Mesenchymal stem cell (in vitro differentiated cells and primary cell): Measurements from ENCODE around the gene CST9L.
A peak's percentile ranks its signal among the peaks of the same experiment; 100 is the strongest.

Source experiments
- DNase-seq: peaks from one replicate; pipeline ENCODE4 v3.0.0-alpha.2; 2013
- H2AFZ ChIP-seq: one replicate; pipeline ENCODE4 v1.6.1; 2013; ENCODE audit warnings: low read depth, mild to moderate bottlenecking, control low read depth, inconsistent platforms, low read length, moderate library complexity
- H2AK5ac ChIP-seq: 2 replicates; pipeline ENCODE4 v1.6.1; 2013; ENCODE audit warnings: low read length, moderate library complexity, mild to moderate bottlenecking, inconsistent platforms; ENCODE audit not compliant: severe bottlenecking
- H2BK120ac ChIP-seq: one replicate; pipeline ENCODE4 v1.6.1; 2013; ENCODE audit warnings: low read depth, mild to moderate bottlenecking, inconsistent platforms, low read length, moderate library complexity
- H2BK12ac ChIP-seq, 2 experiments: one replicate each; pipeline ENCODE4 v1.6.1; 2013; ENCODE audit warnings: inconsistent platforms in 2 of 2, low read length in 2 of 2, mild to moderate bottlenecking in 2 of 2, moderate library complexity in 2 of 2, control low read depth in 1 of 2
- H2BK15ac ChIP-seq: one replicate; pipeline ENCODE4 v1.6.1; 2013; ENCODE audit warnings: mild to moderate bottlenecking, low read depth, inconsistent platforms; ENCODE audit not compliant: poor library complexity, severe bottlenecking
- H2BK5ac ChIP-seq: 2 replicates; pipeline ENCODE4 v1.6.1; 2013; ENCODE audit warnings: low read depth, mild to moderate bottlenecking, low read length, control low read depth, inconsistent platforms; ENCODE audit not compliant: poor library complexity, severe bottlenecking
- H3K14ac ChIP-seq, 2 experiments: one replicate each; pipeline ENCODE4 v1.6.1; 2013; ENCODE audit warnings: inconsistent platforms in 2 of 2, low read length in 2 of 2, control low read depth in 1 of 2, mild to moderate bottlenecking in 1 of 2, moderate library complexity in 1 of 2
- H3K18ac ChIP-seq, 2 experiments: one replicate each; pipeline ENCODE4 v1.6.1; 2013; ENCODE audit warnings: inconsistent platforms in 2 of 2, low read length in 2 of 2, control low read depth in 1 of 2, low read depth in 1 of 2, mild to moderate bottlenecking in 1 of 2
- H3K23ac ChIP-seq, 2 experiments: one replicate each; pipeline ENCODE4 v1.6.1; 2013; ENCODE audit warnings: inconsistent platforms in 2 of 2, low read length in 2 of 2, mild to moderate bottlenecking in 2 of 2, moderate library complexity in 2 of 2, control low read depth in 1 of 2
- H3K27ac ChIP-seq: 2 replicates; pipeline ENCODE4 v1.5.1; 2013; ENCODE audit warnings: mild to moderate bottlenecking, moderate library complexity, low read length, control low read depth, inconsistent platforms; ENCODE audit not compliant: poor library complexity, severe bottlenecking
- H3K27me3 ChIP-seq, 2 experiments: 2 replicates each; pipeline versions ENCODE4 v1.6.1 to v1.7.0; 2013; ENCODE audit warnings: low read length in 2 of 2, mild to moderate bottlenecking in 2 of 2, moderate library complexity in 2 of 2, control low read depth in 1 of 2, inconsistent platforms in 1 of 2; ENCODE audit not compliant: control insufficient read depth in 1 of 2, insufficient read depth in 1 of 2
- H3K36me3 ChIP-seq, 2 experiments: 2 replicates each; pipeline versions ENCODE4 v1.6.1 to v1.7.0; 2013; ENCODE audit warnings: low read length in 2 of 2, control low read depth in 1 of 2, inconsistent platforms in 1 of 2, low read depth in 1 of 2, mild to moderate bottlenecking in 1 of 2; ENCODE audit not compliant: insufficient read depth in 2 of 2, control insufficient read depth in 1 of 2
- H3K4ac ChIP-seq, 2 experiments: one replicate each; pipeline ENCODE4 v1.6.1; 2013; ENCODE audit warnings: inconsistent platforms in 2 of 2, low read length in 2 of 2, mild to moderate bottlenecking in 2 of 2, moderate library complexity in 2 of 2, control low read depth in 1 of 2, low read depth in 1 of 2
- H3K4me1 ChIP-seq: 2 replicates; pipeline ENCODE4 v1.6.1; 2013; ENCODE audit warnings: low read depth, low read length, control low read depth; ENCODE audit not compliant: control insufficient read depth, insufficient read depth
- H3K4me2 ChIP-seq: 2 replicates; pipeline ENCODE4 v1.6.1; 2013; ENCODE audit warnings: low read length, mild to moderate bottlenecking, inconsistent platforms; ENCODE audit not compliant: poor library complexity, severe bottlenecking
- H3K4me3 ChIP-seq, 2 experiments: 2 replicates each; pipeline versions ENCODE4 v1.5.1 to v1.7.0; 2013; ENCODE audit warnings: low read length in 2 of 2, mild to moderate bottlenecking in 2 of 2, control low read depth in 1 of 2, low read depth in 1 of 2; ENCODE audit not compliant: insufficient read depth in 1 of 2
- H3K79me1 ChIP-seq: replicated peaks from 2 replicates; pipeline ENCODE4 v1.6.1; 2013; ENCODE audit warnings: mild to moderate bottlenecking, control low read depth, low read length, inconsistent platforms; ENCODE audit not compliant: poor library complexity, severe bottlenecking
- H3K9ac ChIP-seq: 2 replicates; pipeline ENCODE4 v1.7.0; 2013; ENCODE audit warnings: mild to moderate bottlenecking, low read length, moderate library complexity
- H3K9me3 ChIP-seq: 2 replicates; pipeline ENCODE4 v1.7.0; 2013; ENCODE audit warnings: mild to moderate bottlenecking, low read length; ENCODE audit not compliant: control insufficient read depth
- H4K8ac ChIP-seq: one replicate; pipeline ENCODE4 v1.6.1; 2013; ENCODE audit warnings: inconsistent platforms, mild to moderate bottlenecking, low read length, moderate library complexity
- H4K91ac ChIP-seq: one replicate; pipeline ENCODE4 v1.6.1; 2013; ENCODE audit warnings: mild to moderate bottlenecking, low read length, inconsistent platforms
- WGBS: methylation state at CpG from one replicate; pipeline ENCODE4 v1.1.7; 2013; ENCODE audit warnings: mixed read lengths; 5-methylcytosine and 5-hydroxymethylcytosine counted together

Gene CST9L

DNA sequence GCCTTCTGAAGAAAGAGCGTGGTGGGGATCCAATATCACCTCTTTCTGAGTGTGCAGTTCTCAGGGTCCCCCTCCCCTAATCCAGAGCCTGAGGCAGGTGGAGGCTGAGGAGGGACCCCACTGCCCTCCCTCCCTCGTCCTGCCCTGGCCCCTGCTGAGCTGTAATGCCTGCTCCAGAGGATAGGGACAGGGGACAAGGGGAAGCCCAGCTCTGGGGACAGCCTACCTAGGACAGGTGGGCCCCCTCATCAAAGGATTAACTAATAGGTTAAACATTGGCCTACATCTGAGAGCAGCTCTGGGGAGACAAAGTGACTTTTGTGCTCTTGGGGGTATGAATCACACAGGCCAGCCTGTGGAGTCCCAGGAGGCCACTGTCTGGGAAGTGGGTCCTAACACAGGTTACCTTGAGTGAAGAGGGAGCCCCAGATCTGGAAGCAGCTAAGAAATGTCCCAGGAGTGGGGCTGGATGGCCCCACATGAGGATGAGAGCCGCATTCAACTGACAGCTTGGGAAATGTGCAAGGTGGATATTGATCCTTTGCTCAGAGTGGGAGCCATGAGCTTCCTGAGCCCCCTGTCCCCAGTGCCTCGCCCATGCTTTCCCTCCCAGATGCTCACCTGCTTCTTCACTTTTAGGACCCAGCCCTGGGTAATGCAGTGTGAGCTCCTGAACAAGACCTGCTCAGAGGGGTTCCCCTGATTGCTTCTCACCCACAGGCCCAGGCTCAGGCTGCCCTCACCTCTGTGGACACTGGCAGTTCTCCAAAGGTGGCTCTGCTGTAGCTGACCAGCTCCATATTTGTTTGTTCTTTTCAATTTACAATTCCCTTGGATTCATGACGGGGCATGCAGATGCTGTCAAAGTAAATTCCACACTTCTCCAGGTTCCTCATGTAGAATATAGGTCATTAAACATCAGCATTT, 17.8 kb upstream of the CST9L start:
- H3K4me1 ChIP-seq, result no peaks in the 10 kb centered on the region
- no peak overlapping the region for H2AFZ ChIP-seq
- H3K4ac ChIP-seq, result no peak overlapping the region
- H3K18ac ChIP-seq, result no peak overlapping the region
- H2BK120ac ChIP-seq, result no peak overlapping the region
- H3K14ac ChIP-seq, result no peak overlapping the region
- H3K27me3 ChIP-seq, result peaks cover 37 to 42% of the 10 kb centered on the region in 2 experiments
- H2BK5ac ChIP-seq, result no peak overlapping the region
- H2AK5ac ChIP-seq, result no peak overlapping the region
- no peak overlapping the region for H3K27ac ChIP-seq
- no peak overlapping the region for H4K8ac ChIP-seq
- no peak overlapping the region for H2BK15ac ChIP-seq
- H3K4me2 ChIP-seq, result no peak overlapping the region
- no peak overlapping the region for H2BK12ac ChIP-seq
- no peak for DNase-seq
- WGBS, result 65% methylated on average over 4 of the region's 5 CpGs
- no peaks in the 10 kb centered on the region for H3K36me3 ChIP-seq
- H3K9me3 ChIP-seq, result no peaks in the 10 kb centered on the region
- H3K9ac ChIP-seq, result no peak overlapping the region
- no peaks in the 10 kb centered on the region for H3K79me1 ChIP-seq
- H4K91ac ChIP-seq, result no peak overlapping the region
- H3K4me3 ChIP-seq, result no peak overlapping the region
- no peak overlapping the region for H3K23ac ChIP-seq

DNA sequence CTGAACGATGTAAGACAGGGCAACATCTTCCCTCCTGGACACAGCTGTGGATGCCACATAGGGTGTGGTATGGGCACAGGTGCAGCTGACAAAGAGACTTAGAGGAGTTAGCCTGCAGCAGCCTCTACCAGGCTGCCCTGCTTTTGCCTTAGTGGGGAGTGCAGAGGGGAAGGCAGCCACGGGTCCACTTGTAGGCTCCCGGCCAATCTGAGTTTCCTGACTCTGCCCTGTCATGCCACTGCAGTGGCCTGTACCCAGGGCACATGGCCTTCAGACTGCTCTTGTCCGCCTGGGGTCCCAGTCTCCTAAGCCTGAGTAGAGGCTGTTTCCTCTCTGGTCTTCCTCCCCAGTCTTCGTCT, 17.1 kb upstream of the CST9L start:
- H3K23ac ChIP-seq, result no peak overlapping the region
- H3K4me1 ChIP-seq, result no peaks in the 10 kb centered on the region
- H4K8ac ChIP-seq, result peak overlapping the region; percentile 13
- H2AK5ac ChIP-seq, result no peak overlapping the region
- H3K79me1 ChIP-seq, result no peaks in the 10 kb centered on the region
- 79% methylated on average over 5 of the region's 5 CpGs for WGBS
- H2BK120ac ChIP-seq, result no peak overlapping the region
- H3K14ac ChIP-seq, result no peak overlapping the region
- no peak for DNase-seq
- H3K36me3 ChIP-seq, result no peaks in the 10 kb centered on the region
- H3K4me3 ChIP-seq, result no peak overlapping the region
- H2BK15ac ChIP-seq, result no peak overlapping the region
- no peak overlapping the region for H4K91ac ChIP-seq
- H2BK12ac ChIP-seq, result no peak overlapping the region
- H3K4me2 ChIP-seq, result no peak overlapping the region
- no peak overlapping the region for H3K18ac ChIP-seq
- H3K27ac ChIP-seq, result no peak overlapping the region
- no peak overlapping the region for H2AFZ ChIP-seq
- H3K27me3 ChIP-seq, result peaks cover 37 to 42% of the 10 kb centered on the region in 2 experiments
- no peak overlapping the region for H3K9ac ChIP-seq
- no peak overlapping the region for H3K4ac ChIP-seq
- H3K9me3 ChIP-seq, result no peaks in the 10 kb centered on the region
- H2BK5ac ChIP-seq, result no peak overlapping the region

DNA sequence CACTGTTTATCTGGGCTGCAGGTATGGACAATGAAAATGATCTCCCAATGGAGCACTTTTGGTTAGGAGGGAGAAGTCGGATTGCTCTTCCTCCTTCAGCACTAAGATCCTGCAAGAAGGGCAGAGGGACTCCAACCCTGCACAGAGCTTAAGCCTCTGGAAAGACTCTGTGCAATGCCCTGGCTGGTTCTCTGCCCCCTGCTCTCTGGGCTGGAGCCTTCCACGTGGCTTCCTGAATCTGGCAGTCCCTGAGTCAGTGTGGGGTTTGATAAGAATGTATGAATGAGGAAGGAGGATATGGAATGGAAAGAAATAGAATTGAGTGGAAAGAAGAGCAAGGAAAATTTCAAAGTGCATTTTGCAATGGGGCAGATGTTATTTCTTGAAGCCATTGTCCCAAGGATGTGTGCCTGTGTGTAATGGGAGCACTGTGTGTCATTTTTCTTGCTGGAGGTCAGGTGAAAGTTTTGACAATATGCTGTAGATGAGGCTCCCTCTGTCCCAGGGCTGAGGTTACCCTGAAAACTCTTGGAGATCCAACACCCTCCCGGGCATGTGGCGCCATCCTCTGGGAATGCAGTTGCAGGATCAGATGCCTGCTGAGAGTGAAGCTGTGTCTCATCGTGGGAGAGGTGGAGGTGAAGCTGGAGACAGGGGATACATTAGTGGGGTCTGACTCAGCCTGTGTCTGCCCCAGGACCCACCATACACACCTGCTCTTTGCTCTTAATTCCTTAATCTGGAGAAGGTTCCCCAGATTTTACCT, 16.3 kb upstream of the CST9L start:
- Histone ChIP-seq H3K27me3 (peaks cover 37 to 45% of the 10 kb centered on the region in 2 experiments), H3K27ac (no peak overlapping the region), H4K8ac (no peak overlapping the region), H3K36me3 (no peaks in the 10 kb centered on the region), H2AK5ac (no peak overlapping the region), H2BK15ac (no peak overlapping the region), H3K4me3 (no peak overlapping the region), H3K4me1 (no peaks in the 10 kb centered on the region), H3K4ac (no peak overlapping the region), H2BK5ac (no peak overlapping the region), H2BK12ac (no peak overlapping the region), H3K9ac (no peak overlapping the region), H3K79me1 (no peaks in the 10 kb centered on the region), H3K9me3 (no peaks in the 10 kb centered on the region), H2AFZ (no peak overlapping the region), H4K91ac (no peak overlapping the region), H3K23ac (no peak overlapping the region), H2BK120ac (no peak overlapping the region), H3K18ac (no peak overlapping the region), H3K4me2 (no peak overlapping the region), H3K14ac (no peak overlapping the region)
- WGBS, result 54% methylated on average over 2 of the region's 5 CpGs
- DNase-seq, result no peak

DNA sequence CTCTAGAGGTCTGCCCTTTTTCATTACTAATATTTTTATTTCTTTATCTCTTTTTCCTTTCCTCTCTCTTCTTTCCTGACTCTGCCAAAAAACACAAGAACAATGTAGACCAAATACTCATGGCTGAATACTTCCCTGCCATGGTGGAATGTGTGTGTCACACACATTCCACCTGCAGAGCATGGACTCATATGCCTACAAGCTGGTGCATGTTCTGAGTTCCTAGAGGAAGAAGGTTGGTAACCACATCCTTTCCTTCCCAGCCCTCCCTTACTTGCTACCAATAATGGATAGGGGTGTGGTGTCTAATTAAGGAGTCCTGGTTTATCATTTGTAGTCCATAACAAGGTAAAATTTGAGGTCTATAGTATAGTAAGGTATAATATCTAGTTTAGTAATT, 15.2 kb upstream of the CST9L start:
- Histone ChIP-seq H3K14ac (no peak overlapping the region), H3K4ac (no peak overlapping the region), H2BK120ac (no peak overlapping the region), H2AK5ac (no peak overlapping the region), H2BK5ac (no peak overlapping the region), H4K91ac (no peak overlapping the region), H4K8ac (no peak overlapping the region), H3K4me3 (no peak overlapping the region), H3K4me1 (no peaks in the 10 kb centered on the region), H2BK15ac (no peak overlapping the region), H3K27me3 (peaks cover 37 to 42% of the 10 kb centered on the region in 2 experiments), H3K27ac (no peak overlapping the region), H2BK12ac (no peak overlapping the region), H3K4me2 (no peak overlapping the region), H3K9me3 (no peaks in the 10 kb centered on the region), H3K23ac (no peak overlapping the region), H3K18ac (no peak overlapping the region), H3K9ac (no peak overlapping the region), H3K79me1 (no peaks in the 10 kb centered on the region), H3K36me3 (no peaks in the 10 kb centered on the region), H2AFZ (no peak overlapping the region)
- DNase-seq, result no peak
